Activated naive CD4-positive, alpha-beta T cell treated with Interleukin-2 at 50 U/mL for 16 hours (primary cell): Measurements from ENCODE around the gene CCDC134.
"Not testable (repeated sequence)": the region's sequence is repeated elsewhere in the genome, so short reads cannot be mapped to it uniquely, and the experiment has no call there.

Source experiments
- DNase-seq: peaks from one replicate; pipeline ENCODE4 v3.0.0-alpha.2; 2020

CCDC134 gene

DNA sequence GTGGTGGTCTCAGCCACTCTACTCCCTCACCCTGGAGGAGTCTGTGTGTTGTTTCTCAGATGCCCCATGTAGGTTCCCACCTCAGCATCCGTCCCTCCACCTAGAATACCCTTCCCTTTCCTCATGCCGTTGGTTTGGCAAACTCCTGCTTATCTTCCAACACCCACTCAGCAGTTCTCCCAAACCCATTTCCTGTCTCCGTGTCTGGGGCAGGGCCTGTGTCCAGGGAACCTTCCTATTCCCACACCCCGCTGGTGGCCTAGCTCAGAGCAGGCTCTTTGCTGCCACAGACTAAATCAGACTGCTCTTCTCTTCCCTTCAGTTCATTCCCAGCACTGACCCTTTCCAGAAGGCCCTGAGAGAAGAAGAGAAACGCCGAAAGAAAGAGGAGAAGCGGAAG lies 24.9 kb downstream of the CCDC134 start:
- DNase-seq: no peak

DNA sequence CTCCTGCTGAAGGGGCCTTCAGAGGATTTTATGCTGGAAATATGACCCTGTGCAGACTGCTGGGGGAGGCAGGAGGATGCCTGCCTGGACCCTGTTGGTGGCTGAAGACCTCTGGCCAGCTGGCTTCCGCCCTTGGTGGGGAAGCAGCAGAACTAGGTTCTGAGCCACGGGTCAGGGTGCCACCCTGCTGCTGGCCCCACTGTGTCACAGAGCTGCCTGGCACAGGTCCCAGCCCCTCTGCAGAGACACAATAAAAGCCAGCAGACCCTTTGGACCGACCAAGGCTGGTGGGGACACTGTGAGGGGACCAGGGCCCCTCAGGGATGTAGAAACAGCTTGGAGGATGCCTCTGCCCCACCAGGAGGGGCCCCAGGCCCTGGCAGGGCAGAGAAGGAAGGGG lies 25.5 kb downstream of the CCDC134 start:
- DNase-seq: no peak

GRCh38 chr22:41826430-41827383 lies 26.2 kb downstream of the CCDC134 start:
- DNase-seq: no peak

GRCh38 chr22:41827671-41828070 lies 27.2 kb downstream of the CCDC134 start:
- no peak for DNase-seq

- no peak for DNase-seq
These were observed 28.0 kb downstream of the CCDC134 start for GRCh38 chr22:41828516-41828915.

GRCh38 chr22:41830174-41830573 lies 29.7 kb downstream of the CCDC134 start:
- DNase-seq: no peak

- DNase-seq: no peak
These were observed 30.9 kb downstream of the CCDC134 start for GRCh38 chr22:41831383-41831782.

- no peak for DNase-seq
These were observed 31.5 kb downstream of the CCDC134 start for GRCh38 chr22:41831828-41832552.

DNA sequence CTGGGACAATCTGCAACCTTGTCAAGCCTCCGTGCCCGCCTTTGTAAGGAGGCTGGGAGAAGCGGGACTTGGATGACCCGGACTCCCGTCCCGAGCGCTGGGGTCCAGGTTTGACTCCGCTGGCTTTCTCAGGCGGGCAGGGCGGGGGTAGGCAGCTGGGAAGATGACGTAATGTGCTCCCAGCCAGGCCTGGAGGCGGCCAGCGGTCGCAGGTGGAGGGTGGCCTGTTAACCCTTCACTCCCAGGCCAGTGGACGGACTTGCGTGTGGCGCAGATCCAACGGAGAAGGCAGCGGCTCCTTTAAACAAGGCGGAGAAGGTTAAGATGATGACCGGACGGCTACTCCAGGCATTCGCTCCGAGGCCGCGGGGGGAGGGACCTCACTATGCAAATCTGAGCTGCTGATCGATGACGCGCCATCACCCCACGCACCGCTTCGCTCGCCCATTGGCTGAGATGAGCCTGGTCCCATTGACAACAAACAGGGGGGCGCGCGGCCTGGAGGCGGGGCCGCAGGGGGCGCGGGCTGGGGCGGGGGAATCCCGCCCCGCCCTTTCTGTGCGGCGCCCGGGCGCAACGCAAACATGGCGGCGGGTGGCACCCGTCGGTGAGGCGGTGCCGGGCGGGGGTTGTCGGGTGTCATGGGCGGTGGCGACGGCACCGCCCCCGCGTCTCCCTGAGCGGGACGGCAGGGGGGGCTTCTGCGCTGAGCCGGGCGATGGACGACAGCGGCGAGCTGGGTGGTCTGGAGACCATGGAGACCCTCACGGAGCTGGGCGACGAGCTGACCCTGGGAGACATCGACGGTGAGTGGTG lies 32.3 kb downstream of the CCDC134 start, which contains the start of gene SREBF2:
Gene SREBF2 (plus strand): TSS at position 553 of the 816 bp plus-strand sequence. CDS start 166 bp downstream, at position 719.
- peak; percentile 99 for DNase-seq

DNA sequence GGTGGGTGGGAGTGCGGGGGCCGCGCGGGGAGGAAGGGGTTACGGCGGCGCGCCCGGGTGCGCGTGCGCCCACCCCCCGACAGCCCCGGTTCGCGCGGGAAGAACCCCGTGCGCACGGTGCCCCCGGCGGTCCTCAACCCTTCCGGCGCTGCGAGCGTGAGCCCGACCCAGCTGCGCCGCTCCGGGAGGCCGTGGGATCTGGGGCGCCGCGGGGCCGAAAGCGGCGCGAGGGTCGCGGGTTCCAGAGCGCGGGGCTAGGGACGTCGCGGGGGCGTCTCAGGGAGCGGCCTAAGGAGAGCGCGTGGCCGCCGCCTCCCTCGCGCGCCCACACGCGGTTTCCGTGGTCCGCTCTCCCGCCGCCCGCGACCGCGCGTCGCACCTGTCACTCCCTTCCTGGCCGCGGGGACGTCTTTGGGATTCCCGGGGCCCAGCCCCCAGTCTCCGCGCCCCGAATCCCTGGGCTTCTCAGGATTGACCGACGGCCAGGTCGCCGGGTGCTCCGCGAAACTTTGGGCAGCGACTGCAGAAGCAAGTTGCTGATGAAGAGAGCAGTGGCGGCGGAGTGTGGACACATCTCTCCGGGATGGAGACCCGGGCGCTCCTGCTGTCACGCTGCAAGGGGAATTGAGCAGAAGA lies 33.0 kb downstream of the CCDC134 start:
- peak; percentile 58 for DNase-seq

DNA sequence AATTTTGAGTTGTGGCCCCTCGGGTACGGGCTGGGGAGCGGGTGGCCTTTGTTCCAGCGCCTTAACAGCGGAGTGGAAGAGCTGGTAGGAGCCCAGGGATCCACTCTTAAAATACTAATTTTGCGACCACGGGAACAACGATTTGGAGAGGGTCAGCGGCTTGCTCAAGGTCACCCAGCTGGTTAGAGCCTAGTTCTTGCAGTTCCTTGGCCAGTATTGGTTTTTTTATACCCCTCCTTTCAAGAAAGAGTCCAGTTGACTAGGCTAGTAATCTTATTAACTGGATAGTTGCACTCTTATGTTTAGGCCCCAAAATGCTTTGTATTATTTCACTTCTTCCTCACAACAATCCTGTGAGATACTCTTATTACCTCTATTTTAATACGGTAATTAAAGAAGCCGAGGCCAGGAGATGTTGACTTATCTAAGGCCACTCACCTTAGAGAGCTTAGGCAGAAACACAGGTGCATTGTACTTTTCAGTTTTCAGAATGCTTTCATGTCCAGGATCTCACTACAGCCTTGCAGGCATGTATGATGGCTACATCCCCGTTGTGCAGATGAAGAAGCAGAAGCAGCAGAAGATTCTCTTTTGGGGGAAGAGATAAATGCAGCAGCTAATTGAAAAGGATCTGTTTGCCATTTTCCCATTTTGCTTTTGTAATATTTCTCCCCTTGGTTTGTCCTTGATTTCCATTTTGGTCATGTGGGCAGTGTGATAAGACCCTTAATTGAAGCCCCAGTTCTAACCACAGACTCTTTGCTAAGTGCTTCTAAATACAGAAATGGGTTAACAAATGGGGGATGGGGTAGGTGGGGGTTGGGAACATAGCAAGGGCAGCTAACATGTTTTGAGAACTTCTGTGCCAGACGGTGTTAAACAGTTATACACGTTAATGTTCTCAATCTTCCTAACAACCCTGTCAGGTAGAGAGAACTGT lies 33.8 kb downstream of the CCDC134 start:
- no peak for DNase-seq

- DNase-seq: not testable (repeated sequence)
These were observed 35.0 kb downstream of the CCDC134 start for GRCh38 chr22:41835462-41835861.

DNA sequence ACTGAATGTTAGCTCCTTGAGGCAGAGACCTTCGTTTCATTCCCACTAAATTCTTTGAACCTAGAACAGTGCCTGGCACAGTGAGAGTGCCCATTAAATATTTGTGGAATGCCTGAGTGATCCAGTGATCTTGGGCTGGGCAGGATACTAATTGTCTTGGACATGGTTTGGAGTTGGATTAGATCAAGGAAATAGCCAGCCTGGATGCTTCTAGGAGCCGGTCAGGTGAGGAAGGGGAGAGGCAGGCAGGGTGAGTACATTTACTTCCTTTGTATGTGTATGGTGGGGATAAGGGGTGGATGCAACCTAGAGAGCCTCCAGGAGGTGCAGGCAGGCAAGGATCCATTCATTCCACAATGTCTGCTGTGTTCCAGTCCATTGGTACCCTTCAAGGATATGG lies 36.1 kb downstream of the CCDC134 start:
- no peak for DNase-seq

DNA sequence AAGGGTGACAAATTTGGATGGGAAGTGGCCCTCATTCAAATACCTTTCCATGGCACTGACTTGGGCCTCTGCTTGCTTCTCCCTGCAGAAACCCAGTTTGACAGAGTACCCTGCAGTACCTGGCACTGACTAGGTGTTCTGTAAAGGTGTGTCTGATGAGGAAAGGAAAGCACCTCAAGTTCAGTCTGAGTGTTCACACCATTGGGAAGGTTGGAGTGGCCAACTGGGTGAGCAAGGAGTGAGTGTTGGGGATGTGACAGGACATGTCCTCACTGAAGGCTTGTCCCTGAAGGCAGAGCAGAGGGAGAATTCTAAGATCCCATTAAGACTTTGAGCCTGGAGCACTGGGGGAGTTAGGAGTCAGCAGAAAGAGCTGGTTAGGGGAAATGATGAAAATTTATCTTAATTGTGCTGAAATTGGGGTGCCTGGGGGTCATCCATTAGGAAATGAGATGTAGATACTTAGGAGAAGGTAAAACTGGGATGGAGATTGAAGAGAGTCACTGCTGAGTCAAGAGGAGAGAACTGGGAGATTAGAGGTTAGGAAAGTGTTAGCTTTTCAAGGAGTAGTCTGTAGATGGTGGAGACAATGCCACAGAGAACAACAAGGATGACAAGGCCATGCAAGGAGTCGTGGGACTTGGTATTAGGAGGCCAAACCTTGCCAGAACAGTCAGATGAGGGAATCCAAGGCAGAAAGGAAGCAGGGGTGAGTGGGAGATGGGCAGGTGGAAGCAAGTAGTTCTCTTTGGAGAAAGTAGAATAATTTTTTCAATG lies 38.6 kb downstream of the CCDC134 start:
- DNase-seq: no peak

GRCh38 chr22:41840216-41840615 lies 39.7 kb downstream of the CCDC134 start:
- DNase-seq: no peak

- DNase-seq: no peak
These were observed 40.7 kb downstream of the CCDC134 start for GRCh38 chr22:41841085-41841712.

GRCh38 chr22:41842996-41843970 lies 42.8 kb downstream of the CCDC134 start:
- DNase-seq: peak; percentile 42

DNA sequence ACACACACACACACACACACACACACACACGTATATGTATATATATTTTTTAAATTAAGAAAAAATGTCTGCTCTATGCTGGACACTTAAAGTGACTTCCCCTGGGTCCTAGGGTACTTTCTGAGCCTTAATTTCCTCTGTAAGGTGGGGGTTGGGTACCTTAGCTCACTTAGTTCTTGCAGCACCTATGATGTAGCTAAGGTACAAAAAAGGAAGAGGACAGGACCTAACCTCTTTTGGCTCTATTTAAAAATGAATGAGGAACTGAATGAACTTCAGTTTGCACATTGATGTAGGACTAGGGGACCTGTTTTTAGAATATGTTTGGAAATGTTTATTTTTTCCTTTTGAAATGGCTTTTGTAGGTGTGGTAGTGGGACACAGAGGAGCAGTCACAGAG lies 43.6 kb downstream of the CCDC134 start:
- DNase-seq: no peak

- no peak for DNase-seq
These were observed 44.0 kb downstream of the CCDC134 start for GRCh38 chr22:41844513-41844912.
